SK-N-MC (cell line): ENCODE measurements around the gene NLRC4.
"Not testable (repeated sequence)": the region's sequence is repeated elsewhere in the genome, so short reads cannot be mapped to it uniquely, and the experiment has no call there.

Experiments
- EZH2 ChIP-seq: fragments of 200-600 bp; sonication (generic); IDR thresholded peaks from one replicate; pipeline ENCODE4 v1.6.1; 2017; ENCODE audit warnings: antibody characterized with exemption
- POLR2AphosphoS5 ChIP-seq: IDR thresholded peaks from 2 replicates; pipeline ENCODE4 v1.6.1; 2012; ENCODE audit warnings: mild to moderate bottlenecking, low read depth, low read length, borderline replicate concordance

GRCh38 chr2:32203428-32203827 is 61.3 kb downstream of the NLRC4 start:
- not testable (repeated sequence) for TF ChIP-seq POLR2AphosphoS5, EZH2
